Measurements from ENCODE around the gene RABL3. TPM values are rescaled to one million over a fixed set of nuclear protein-coding genes. Genes with fewer than 3 reads are reported as not detected.

Gene RABL3
- total and polyA plus RNA-seq, 2 of the 13 experiments (the other 11 are each of a cell fraction or from before 2014, with no cell fraction given) = 4.8 to 31.9 TPM

DNA sequence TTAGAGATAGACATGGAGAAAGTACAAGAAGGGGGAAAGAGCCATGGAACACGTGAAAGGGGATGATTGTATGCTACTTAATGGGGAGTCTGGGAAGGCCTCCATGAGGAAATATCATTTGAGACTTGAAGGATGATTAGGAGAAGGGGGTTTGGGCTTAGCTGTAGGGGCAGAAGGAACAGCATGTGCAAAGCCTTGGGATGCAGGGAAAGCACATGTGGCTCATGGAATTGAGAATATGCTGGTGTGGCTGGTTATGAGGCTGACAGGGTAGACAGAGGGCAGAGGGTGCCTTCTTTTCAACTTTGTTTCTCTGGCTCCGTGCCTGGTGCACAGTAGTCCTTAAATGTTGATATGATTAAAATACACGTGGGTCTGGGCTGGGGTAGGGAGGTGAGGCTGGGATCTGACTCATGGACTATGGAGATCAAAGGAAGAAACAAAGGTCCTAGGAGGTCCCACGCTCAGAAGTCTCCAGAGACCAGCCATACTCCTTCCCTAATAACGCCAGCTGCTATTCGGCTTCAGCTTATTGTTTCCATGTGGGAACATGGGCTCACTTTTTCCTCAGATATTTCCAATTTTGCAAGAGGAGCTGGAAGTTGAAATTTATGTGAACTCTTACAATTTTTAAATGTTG is 1.4 kb upstream of the RABL3 start (continued):
- TF ChIP-seq, protein P1, sequence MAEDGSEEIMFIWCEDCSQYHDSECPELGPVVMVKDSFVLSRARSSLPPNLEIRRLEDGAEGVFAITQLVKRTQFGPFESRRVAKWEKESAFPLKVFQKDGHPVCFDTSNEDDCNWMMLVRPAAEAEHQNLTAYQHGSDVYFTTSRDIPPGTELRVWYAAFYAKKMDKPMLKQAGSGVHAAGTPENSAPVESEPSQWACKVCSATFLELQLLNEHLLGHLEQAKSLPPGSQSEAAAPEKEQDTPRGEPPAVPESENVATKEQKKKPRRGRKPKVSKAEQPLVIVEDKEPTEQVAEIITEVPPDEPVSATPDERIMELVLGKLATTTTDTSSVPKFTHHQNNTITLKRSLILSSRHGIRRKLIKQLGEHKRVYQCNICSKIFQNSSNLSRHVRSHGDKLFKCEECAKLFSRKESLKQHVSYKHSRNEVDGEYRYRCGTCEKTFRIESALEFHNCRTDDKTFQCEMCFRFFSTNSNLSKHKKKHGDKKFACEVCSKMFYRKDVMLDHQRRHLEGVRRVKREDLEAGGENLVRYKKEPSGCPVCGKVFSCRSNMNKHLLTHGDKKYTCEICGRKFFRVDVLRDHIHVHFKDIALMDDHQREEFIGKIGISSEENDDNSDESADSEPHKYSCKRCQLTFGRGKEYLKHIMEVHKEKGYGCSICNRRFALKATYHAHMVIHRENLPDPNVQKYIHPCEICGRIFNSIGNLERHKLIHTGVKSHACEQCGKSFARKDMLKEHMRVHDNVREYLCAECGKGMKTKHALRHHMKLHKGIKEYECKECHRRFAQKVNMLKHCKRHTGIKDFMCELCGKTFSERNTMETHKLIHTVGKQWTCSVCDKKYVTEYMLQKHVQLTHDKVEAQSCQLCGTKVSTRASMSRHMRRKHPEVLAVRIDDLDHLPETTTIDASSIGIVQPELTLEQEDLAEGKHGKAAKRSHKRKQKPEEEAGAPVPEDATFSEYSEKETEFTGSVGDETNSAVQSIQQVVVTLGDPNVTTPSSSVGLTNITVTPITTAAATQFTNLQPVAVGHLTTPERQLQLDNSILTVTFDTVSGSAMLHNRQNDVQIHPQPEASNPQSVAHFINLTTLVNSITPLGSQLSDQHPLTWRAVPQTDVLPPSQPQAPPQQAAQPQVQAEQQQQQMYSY (CRISPR knock-in tag; IDR thresholded peaks at IDR 0.05) = no peak
- TF ChIP-seq SMAD9 (CRISPR knock-in tag; IDR thresholded peaks at IDR 0.05) (no peak), POLR2G (IDR thresholded peaks at IDR 0.05; ENCODE audit: low read depth, low read length) (peak; percentile 30; the same call in 1 of the 2 replicates), ZNF496 (CRISPR knock-in tag; IDR thresholded peaks at IDR 0.05; ENCODE audit: insufficient replicate concordance) (no peak), FOSL2 (CRISPR knock-in tag; IDR thresholded peaks at IDR 0.05) (0 out of 2 replicates have a peak, but pooled peaks have one; percentile 13), MLLT10 (CRISPR knock-in tag; IDR thresholded peaks at IDR 0.05) (no peak), FOXA1 (IDR thresholded peaks at IDR 0.05) (no peak), FOXA1 (CRISPR knock-in tag; IDR thresholded peaks at IDR 0.05) (no peak), MXI1 (IDR thresholded peaks at IDR 0.05; ENCODE audit: borderline replicate concordance, low read depth, low read length) (peak; percentile 25; the same call in 1 of the 3 replicates), KLF9 (CRISPR knock-in tag; IDR thresholded peaks at IDR 0.05; ENCODE audit: low read depth) (no peak), ZNF562 (CRISPR knock-in tag; IDR thresholded peaks at IDR 0.05; ENCODE audit: borderline replicate concordance) (no peak), TGIF2 (CRISPR knock-in tag; IDR thresholded peaks at IDR 0.05) (no peak), GLI4 (CRISPR knock-in tag; IDR thresholded peaks at IDR 0.05; ENCODE audit: borderline replicate concordance) (no peak)
- TF ChIP-seq, protein P2, sequence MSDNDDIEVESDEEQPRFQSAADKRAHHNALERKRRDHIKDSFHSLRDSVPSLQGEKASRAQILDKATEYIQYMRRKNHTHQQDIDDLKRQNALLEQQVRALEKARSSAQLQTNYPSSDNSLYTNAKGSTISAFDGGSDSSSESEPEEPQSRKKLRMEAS (IDR thresholded peaks at IDR 0.05) = 0 out of 2 replicates have a peak, but pooled peaks have one; percentile 27
- TF ChIP-seq, protein P3, sequence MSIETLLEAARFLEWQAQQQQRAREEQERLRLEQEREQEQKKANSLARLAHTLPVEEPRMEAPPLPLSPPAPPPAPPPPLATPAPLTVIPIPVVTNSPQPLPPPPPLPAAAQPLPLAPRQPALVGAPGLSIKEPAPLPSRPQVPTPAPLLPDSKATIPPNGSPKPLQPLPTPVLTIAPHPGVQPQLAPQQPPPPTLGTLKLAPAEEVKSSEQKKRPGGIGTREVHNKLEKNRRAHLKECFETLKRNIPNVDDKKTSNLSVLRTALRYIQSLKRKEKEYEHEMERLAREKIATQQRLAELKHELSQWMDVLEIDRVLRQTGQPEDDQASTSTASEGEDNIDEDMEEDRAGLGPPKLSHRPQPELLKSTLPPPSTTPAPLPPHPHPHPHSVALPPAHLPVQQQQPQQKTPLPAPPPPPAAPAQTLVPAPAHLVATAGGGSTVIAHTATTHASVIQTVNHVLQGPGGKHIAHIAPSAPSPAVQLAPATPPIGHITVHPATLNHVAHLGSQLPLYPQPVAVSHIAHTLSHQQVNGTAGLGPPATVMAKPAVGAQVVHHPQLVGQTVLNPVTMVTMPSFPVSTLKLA (IDR thresholded peaks at IDR 0.05) = peak; percentile 92
- TF ChIP-seq, protein P4, sequence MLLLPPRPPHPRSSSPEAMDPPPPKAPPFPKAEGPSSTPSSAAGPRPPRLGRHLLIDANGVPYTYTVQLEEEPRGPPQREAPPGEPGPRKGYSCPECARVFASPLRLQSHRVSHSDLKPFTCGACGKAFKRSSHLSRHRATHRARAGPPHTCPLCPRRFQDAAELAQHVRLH (CRISPR knock-in tag; IDR thresholded peaks at IDR 0.05; ENCODE audit: borderline replicate concordance, low read depth) = no peak

All from HepG2 (cell line).